GM21360 (cell line): ENCODE measurements around the gene CSNK2B.
A peak's percentile ranks its signal among the peaks of the same experiment; 100 is the strongest.

Experiments used
- ATAC-seq: cut with Tn5 transposase; IDR thresholded peaks from one replicate; pipeline ENCODE4 v1.9.1; 2021; ENCODE audit warnings: mild to moderate bottlenecking, moderate library complexity; ENCODE audit not compliant: unreplicated experiment

Gene CSNK2B

GRCh38 chr6:31665501-31666336 lies at the start of gene CSNK2B:
CSNK2B (plus strand) TSS chr6:31666080; CDS start chr6:31666832, 752 bp downstream.
- peak; percentile 70 for ATAC-seq

GRCh38 chr6:31617010-31617409 lies 48.9 kb upstream of the CSNK2B start:
- no peak for ATAC-seq

- ATAC-seq: peak; percentile 76
Measured at GRCh38 chr6:31619805-31620585, 45.9 kb upstream of the CSNK2B start.

- ATAC-seq: peak; percentile 45
Measured at GRCh38 chr6:31620586-31621319, 45.1 kb upstream of the CSNK2B start, which contains the start of gene PRRC2A. PRRC2A (plus strand) TSS chr6:31620715; CDS start chr6:31622790, 2,075 bp downstream.

DNA sequence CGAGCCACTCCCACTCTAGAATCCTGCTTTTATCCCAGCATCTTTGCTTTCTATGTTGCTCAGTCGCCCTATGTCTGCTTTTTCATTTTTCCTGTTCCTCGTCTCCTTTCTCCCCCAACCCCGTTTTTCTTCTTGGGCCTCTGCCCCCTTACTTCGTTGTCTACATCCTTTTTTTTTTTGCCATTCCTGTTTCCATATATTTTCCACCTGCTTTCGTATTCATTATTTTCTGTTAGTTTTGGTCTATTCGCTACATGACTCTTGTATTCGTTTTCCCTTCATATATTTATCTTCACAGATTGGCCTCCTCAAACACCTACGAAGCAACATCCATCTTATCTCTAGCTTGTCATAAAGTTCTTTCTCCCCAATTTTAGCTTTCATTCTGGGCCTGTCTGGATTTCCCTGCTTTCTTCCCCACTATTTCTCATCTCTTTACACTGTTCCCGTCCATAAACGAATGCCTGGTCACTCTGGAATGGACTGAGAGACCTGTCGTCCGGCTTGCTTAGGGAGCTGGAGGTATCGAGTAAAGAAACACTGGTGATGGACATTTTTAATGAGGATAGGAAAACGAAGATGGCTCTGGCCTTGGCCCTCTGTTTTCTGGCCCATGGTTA lies 44.5 kb upstream of the CSNK2B start:
- ATAC-seq: no peak

DNA sequence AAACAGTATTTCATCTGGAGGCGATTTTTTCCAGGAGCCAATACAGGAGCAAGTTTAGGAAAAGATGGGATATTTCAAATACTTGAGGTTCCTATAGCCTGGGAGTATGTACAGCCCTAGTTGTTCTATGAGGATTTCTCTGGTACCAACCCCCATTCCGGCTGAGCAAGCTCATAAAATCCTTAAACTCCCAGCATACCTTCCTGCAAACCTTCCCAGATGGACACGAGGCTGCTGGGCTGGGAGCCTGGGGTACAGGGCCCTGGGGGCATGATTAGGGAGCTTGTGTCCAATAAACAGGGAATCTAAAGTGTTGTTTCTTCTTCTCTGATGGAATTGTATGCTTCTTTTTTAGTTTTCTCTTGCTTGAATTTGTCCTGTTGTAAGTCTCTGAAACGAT lies 43.9 kb upstream of the CSNK2B start:
- no peak for ATAC-seq

DNA sequence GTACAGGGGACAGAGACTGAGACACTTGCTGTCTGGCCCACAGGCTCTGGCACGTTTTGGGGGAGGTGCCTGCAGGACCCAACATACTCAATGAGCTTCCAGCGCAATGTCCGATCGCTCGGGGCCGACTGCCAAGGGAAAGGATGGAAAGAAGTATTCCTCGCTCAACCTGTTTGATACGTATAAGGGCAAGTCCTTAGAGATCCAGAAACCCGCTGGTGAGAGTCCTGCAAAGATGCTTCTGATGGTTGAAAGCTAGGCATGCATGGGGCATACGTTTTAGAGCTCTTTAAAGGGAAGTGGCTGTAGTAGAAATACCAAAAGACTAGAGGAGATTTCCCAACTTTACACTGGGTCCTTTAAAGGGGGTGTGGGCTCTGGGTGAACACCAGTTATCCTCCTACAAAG lies 43.2 kb upstream of the CSNK2B start:
- ATAC-seq: no peak

- no peak for ATAC-seq
Measured at GRCh38 chr6:31624070-31624469, 41.8 kb upstream of the CSNK2B start.

GRCh38 chr6:31626952-31627351 lies 38.9 kb upstream of the CSNK2B start:
- ATAC-seq: no peak

GRCh38 chr6:31627690-31628287 lies 38.1 kb upstream of the CSNK2B start:
- ATAC-seq: no peak

DNA sequence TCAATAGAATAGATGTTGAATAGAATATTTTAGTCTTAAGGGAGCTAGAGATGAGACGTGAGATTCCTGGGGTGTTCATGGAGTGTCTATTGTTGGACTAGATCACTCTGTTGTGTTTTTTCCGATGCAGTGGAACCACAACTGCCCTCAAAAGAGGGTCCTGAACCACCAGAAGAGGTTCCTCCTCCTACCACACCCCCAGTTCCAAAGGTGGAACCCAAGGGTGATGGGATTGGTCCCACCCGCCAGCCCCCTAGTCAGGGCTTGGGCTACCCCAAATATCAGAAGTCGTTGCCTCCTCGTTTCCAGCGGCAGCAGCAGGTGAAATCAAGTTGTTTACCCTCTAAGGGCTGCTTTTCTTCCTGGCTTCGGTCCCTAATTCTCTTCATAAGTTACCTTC lies 36.9 kb upstream of the CSNK2B start:
- ATAC-seq: no peak

DNA sequence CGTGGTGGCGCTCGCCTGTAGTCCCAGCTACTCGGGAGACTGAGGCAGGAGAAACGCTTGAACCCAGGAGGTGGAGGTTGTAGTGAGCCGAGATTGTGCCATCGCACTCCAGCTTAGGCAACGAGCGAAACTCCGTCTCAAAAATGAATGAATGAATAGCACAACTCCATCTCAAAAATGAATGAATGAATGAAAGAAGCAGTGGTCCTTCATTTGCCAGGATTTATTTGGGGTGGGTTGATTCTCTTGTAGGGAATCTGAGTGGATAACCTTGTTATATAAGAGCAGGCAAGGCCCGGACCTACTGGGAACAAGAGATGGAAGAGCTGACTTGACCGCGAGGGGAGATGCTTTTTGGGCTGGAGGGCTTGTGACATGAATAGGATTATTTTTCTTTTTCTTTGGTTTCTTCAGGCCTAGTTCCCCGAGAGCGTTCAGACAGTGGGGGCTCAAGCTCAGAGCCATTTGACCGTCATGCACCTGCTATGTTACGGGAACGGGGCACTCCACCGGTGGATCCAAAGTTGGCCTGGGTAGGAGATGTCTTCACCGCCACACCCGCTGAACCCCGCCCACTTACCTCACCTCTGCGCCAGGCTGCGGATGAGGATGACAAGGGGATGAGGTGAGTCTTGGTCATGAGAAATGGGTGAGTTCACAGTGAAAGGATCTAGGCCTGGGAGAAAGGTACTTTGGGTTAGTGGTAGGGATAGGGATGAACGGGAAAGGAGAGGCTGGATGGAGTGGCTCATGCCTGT lies 35.5 kb upstream of the CSNK2B start:
- ATAC-seq: no peak

DNA sequence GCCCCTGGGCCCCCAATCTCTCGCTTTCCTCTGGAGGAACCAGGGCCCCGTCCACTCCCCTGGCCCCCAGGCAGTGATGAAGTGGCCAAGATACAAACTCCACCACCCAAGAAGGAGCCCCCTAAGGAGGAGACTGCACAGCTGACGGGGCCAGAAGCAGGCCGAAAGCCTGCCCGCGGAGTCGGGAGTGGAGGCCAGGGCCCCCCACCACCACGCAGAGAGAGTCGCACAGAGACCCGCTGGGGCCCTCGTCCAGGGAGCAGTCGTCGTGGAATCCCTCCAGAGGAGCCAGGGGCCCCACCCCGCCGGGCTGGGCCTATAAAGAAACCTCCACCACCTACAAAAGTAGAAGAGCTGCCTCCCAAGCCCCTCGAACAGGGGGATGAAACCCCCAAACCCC lies 34.7 kb upstream of the CSNK2B start:
- ATAC-seq: no peak

DNA sequence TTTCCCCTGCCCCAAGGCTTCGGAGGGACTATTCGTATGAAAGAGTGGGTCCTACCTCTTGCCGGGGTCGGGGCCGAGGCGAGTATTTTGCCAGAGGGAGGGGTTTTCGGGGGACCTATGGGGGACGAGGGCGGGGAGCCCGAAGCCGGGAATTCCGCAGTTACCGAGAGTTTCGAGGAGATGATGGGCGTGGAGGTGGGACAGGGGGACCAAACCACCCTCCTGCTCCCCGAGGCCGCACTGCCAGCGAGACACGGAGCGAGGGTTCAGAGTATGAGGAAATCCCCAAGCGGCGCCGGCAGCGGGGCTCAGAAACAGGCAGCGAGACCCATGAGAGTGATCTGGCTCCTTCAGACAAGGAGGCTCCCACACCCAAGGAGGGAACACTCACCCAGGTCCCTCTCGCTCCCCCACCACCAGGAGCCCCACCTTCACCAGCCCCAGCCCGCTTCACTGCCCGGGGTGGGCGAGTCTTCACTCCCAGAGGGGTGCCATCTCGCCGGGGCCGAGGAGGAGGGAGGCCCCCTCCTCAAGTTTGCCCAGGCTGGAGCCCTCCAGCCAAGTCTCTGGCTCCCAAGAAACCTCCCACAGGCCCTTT lies 34.1 kb upstream of the CSNK2B start:
- no peak for ATAC-seq

DNA sequence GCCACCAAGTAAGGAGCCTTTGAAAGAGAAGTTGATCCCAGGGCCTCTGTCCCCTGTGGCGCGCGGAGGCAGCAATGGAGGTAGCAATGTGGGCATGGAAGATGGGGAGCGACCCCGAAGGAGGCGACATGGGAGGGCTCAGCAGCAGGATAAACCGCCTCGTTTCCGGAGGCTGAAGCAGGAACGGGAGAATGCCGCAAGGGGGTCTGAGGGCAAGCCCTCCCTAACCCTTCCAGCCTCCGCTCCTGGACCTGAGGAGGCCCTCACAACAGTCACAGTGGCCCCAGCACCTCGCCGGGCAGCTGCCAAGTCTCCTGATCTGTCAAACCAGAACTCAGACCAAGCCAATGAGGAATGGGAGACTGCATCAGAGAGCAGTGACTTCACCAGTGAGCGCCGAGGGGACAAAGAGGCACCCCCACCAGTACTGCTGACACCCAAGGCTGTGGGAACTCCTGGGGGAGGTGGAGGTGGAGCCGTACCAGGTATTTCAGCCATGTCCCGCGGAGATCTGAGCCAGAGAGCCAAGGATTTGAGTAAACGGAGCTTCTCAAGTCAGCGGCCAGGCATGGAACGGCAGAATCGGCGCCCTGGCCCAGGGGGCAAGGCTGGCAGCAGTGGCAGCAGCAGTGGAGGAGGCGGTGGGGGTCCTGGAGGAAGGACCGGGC lies 33.5 kb upstream of the CSNK2B start:
- no peak for ATAC-seq

DNA sequence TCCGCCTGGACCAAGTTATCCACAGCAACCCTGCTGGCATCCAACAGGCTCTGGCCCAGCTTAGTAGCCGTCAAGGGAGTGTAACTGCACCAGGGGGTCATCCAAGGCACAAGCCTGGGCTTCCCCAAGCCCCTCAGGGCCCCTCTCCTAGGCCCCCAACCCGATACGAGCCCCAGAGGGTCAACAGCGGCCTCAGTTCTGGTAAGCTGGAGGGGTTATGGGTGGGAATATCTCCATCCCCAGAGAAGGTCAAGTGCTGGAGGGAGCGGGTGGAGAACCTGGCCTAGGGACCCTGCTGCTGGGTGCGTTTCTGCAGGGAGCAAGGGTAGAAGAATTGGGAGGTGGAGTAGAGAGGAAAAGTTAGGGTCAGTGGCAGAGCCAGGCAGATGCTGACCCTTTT lies 32.4 kb upstream of the CSNK2B start:
- ATAC-seq: no peak

GRCh38 chr6:31634131-31634530 lies 31.7 kb upstream of the CSNK2B start:
- ATAC-seq: no peak

DNA sequence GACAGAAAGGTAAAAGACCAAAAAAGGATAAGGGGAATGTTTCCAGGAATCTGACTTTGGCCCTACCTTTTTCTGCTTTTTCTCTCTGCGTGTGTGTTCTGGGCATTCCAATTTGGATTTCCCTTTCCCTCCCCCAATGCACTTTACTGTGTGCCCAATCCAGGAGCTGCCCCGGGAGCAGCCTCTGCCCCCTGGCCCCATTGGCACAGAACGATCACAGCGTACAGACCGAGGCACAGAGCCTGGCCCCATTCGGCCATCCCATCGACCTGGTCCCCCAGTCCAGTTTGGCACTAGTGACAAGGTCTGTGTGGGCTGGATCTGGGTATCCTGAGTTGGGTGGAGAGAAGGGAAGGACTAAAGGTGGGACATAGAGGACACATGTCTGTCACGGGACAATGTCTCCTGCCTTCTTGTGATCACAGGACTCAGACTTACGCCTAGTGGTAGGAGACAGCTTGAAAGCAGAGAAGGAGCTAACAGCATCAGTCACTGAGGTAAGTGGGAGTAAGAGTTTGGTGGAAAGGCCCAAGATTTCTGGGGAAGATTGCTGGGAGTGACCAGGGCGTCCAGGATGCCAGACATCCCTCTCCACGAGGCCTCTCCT lies 30.8 kb upstream of the CSNK2B start:
- no peak for ATAC-seq
